Activated effector memory CD4-positive, alpha-beta T cell treated with Interleukin-2 at 50 U/mL for 16 hours (primary cell): ENCODE data around the gene RILPL1.
"Not testable (repeated sequence)": the region's sequence is repeated elsewhere in the genome, so short reads cannot be mapped to it uniquely, and the experiment has no call there.

Source experiments
- DNase-seq: peaks from one replicate; pipeline ENCODE4 v3.0.0-alpha.2; 2020

Gene RILPL1, protein sequence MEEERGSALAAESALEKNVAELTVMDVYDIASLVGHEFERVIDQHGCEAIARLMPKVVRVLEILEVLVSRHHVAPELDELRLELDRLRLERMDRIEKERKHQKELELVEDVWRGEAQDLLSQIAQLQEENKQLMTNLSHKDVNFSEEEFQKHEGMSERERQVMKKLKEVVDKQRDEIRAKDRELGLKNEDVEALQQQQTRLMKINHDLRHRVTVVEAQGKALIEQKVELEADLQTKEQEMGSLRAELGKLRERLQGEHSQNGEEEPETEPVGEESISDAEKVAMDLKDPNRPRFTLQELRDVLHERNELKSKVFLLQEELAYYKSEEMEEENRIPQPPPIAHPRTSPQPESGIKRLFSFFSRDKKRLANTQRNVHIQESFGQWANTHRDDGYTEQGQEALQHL

DNA sequence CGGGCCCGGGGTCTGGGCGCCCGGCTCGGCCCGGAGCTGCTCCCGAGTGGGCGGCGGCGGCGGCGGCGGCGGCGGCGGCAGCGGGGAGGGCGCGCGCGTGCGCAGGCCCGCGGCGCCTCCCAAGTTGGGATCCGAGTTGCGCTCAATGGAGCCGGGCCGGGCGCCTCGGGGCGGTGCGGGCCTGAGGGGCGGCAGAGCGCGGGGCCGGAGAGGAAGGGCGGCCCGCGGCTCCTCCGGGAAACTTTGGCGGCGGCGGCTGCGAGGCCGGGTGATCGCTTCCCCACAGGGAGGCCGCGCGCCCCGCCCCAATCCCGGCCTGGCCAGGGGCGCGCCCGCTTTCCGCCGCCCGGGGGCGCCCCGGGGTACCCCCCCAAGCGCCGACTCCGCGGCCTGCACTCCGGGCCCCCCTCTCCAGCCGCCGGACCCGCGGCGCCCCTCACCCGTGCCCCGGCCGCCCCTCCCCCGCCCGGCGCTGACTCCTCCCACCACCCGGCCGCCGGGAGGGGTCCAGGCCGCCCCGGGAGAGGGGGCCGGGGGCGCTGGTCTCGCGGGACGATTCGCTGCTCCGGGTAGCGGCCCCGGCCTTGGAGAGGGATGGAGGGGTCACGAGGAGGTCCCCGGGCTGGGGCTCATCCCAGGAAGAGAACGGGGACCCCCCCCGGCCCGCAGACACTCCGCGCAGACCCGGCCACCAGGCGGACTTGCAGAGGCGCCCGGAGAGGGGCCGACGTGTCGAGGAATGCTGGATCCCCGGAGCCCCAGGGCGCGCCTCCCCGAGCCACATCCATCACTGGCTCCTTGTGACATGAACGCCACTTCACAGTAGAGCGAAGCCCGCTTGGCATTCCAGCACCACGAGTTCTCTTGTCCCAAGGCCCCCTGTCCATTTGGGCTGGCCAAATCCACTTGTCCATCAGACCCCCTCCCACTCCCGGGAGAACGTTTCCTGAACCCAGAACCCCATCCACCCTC, at the start of gene RILPL1:
Gene RILPL1 (minus strand): TSS at position 48 of the 972 bp plus-strand sequence. CDS start 237 bp downstream, outside the sequence.
- DNase-seq: peak; percentile 22

DNA sequence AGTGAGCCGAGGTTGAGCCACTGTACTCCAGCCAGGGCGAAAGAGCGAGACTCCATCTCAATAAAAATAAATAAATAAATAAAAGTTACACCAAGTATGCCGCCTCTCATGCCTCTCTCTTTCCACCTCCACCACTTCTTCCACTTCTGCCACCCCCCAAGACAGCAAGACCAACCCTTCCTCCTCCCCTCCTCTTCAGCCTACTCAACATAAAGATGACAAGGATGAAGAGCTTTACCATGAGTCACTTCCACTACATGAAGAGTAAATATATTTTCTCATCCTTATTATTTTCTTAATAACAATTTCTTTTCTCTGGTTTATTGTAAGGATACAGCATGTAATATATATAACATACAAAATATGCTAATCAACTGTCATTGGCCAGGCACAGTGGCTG, 47.3 kb upstream of the RILPL1 start:
- no peak for DNase-seq

DNA sequence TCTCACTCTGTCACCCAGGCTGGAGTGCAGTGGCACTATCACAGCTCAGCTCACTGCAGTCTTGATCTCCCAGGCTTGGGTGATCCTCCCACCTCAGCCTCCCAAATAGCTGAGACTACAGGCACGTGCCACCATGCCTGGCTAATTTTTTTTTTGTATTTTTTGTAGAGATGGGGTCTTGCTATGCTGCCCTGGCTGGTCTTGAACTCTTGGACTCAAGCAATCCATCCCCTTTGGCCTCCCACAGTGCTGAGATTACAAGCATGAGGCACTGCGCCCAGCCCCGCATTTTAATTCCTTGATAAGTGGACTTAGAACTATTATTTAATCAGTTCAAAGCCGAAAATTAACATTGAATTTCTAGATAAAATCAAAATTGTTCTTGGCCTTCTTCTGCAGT, 45.3 kb upstream of the RILPL1 start:
- DNase-seq: not testable (repeated sequence)

DNA sequence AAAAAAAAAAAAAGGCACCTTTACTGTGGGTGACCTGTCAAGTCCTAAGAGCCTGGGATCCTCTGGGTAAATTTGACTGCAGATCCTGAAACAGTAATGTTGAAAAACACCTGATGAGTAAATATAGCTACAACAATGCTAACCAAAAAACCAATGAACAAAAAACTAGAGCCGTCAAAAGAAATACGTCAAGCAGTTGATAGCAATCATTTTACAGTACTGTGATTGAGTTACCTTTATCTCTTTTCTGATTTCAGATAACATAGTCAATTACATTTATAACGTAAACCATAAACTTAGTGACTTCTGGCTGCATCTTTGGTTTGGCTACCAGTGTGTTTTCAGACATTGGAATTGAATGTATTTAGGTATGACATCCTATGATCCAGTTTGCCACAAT, 44.7 kb upstream of the RILPL1 start:
- DNase-seq: no peak

DNA sequence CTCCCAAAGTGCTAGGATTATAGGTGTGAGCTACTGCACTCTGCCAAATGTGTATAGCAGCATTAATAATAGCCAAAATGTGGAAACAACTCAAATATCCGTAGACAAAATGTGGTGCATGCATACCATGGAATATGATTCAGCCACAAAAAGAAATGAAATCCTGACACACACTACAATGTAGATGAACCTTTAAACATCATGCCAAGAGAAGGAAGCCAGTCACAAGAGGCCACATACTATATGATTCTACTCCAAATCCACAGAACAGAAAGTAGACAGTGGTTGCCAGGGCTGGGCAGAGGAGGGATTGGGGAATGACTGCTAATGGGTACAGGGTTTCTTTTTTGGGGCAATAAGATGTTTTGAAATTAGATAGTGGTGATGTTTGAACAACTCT, 43.1 kb upstream of the RILPL1 start:
- no peak for DNase-seq

DNA sequence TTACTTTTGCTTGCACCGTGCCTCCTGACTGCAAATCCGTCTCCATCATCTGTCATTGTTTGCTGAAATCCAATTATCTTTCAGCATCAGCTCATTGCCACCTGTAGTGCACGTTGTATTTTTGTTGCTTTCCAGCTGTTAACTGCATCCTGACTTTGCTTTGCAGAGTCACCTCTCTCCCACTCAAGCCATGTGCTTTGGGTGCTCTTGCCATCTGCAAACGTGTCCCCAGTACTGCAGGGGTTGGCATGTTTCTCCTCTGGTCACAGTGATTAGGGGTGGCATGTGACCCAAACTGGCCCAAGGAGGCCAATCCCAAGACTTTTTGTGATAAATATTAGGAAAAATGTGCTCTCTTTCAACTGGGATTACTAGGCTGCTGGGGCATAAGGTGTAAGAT, 40.4 kb upstream of the RILPL1 start:
- no peak for DNase-seq

DNA sequence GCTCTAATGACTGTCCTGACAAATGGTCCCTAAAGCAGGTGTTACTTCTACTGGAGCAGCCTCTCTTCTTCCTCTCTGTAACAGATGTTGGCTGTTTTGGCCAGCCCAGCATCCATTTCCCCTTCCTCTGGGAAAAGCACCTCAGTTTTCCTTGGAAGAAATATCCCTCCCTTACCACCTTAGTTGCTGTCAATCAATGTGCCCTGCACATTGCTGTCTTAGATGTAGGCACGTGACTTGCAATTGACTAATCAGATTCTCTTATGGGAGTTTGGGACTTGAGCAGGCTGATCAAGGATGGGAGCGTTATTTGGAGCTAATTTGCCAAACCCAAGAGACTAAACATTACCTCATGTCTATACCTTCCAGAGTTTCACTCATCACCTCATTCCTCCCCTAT, 38.9 kb upstream of the RILPL1 start:
- no peak for DNase-seq

DNA sequence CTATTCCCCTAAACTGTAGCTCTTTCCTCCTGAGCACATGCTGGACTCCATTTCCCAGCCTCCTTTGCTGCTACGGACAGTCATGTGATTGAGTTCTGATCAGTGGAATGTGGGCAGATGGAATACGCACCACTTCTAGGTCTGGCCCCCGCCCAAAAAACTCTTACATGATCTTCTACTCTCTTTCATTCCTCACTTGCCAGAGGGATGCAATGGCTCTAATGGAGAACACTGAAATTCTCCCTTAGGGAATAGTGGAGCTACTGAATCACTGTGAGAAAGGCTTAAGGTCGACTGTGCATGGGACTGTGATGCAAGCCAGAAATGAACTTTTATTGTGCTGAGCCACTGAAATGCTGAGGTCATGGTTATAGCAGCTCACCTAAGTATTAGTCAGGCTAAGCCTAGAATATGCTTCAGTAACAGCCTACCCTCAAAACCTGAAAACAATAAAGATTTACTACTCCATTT, 37.9 kb upstream of the RILPL1 start:
- no peak for DNase-seq

DNA sequence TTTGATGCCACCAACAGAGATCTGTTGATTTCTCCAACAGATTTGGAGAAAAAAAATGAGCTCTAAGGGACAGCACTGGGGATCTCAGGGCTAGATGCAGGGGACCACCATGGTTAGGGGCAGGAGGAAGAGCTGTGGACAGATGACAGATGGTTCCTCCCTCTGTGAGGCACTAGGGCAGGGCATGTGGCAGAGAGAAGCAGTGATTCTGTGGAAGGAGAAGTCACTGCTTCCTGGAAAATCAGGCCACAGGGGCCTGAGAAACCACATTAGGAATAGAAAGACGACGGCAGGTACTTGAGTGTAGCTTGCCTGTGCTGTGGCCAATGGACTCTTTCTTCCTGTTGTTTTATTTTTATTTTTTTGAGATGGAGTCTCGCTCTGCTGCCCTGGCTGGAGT, 25.9 kb upstream of the RILPL1 start:
- no peak for DNase-seq

DNA sequence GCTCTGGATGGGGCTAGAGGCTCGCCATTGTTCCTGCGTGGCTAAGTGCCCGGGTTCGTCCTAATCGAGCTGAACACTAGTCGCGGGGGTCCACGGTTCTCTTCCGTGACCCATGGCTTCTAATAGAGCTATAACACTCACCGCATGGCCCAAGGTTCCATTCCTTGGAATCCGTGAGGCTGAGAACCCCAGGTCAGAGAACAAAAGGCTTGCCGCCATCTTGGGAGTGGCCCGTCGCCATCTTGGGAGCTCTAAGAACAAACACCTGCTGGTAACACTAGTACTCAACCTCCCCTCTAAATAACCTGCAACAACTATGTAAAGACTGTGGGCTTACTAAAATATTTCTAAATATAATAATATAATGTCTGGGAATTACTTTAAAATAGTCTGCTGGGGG, 25.0 kb upstream of the RILPL1 start:
- DNase-seq: not testable (repeated sequence)

DNA sequence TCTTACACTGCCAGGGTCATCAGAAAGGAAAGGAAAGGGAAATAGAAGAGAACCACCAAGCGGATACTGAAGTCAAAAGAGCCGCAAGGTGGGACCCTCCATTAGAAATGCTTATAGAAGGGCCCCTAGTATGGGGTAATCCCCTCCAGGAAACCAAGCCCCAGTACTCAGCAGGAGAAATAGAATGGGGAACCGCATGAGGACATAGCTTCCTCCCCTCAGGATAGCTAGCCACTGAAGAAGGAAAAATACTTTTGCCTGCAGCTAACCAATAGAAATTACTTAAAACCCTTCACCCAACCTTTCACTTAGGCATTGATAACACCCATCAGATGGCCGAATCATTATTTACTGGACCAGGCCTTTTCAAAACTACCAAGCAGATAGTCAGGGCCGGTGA, 21.3 kb upstream of the RILPL1 start:
- not testable (repeated sequence) for DNase-seq

DNA sequence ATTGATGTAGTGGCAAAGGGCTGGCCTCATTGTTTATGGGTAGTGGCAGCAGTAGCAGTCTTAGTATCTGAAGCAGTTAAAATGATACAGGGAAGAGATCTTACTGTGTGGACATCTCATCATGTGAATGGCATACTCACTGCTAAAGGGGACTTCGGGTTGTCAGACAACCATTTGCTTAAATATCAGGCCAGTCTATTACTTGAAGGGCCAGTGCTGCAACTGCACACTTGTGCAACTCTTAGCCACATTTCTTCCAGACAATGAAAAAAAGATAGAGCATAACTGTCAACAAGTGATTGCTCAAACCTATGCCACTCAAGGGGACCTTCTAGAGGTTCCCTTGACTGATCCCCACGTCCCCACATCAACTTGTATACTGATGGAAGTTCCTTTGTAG, 20.6 kb upstream of the RILPL1 start:
- DNase-seq: not testable (repeated sequence)

DNA sequence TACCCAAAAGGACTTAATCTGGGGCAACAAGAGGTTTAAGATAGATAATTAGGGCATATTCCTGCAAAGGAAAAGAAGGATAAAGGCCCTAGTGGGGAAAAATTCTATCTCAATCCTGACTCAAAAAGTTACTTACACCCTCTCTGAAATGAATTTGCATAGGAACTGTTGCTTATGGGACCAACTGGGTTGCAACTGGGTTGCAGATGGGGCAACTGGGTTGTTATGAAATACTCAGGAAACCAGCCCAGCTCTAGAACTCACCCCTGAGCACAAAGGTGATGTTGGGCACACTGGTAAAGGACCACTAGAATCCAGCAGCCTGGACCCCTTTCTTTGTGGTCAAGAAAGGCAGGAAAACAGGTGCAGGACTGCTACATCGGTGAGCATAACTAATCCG, 17.2 kb upstream of the RILPL1 start:
- no peak for DNase-seq

DNA sequence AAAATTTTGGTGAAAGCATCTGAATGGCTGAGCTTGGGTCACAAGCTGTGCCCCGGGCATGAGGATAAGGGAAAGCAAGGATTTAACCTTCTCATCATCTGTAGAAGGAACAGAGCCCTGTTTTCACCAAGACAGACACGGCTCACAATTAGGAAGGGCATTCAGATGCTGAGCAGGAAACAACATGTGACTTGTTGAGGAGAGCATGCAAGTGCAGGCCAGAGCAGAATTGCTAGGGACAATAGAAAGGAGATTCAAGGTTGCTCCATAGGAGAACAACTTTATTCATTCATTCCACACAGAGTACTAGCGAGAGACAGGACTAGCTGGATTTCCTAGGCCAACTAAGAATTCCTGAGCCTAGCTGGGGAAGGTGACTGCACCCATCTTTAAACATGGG, 14.6 kb upstream of the RILPL1 start:
- no peak for DNase-seq

DNA sequence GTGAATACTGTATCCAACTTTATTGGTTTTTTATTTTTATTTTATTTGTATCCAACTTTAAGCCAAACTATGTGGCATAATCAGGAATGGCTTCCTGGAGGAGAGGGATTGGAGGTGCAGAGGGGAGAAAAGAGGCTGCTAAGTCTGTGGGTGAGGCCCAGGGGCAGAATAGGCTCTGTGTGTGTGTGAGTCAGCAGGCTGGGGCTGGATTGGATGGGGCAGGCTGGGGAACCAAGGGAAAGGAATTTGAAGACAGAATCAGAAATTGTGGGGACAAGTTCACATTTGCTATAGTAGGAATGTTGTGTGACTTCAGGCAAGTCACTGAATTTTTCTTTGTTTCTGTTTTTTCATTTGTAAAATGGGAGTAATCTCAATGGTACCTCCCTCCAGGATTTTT, 12.8 kb upstream of the RILPL1 start:
- no peak for DNase-seq

DNA sequence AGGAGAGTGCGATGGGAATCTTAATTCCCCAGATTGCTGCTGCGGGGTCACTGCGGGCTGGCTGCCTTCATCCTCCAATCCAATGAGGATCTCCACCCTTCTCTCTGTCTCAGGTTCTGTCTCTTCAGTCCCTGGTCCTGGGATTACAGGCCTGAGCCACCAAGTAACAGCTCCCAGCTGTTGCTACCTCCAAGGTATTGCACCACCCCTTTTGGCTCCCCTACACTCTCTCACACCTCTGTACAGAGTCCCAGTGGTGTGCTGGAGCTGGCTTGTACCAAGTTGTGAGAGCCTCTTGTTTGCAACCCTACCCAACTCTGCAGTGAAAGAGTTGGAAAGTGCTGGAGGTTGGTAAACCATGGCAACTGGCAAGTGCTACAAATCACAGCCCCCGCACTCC, 10.0 kb upstream of the RILPL1 start:
- DNase-seq: no peak

DNA sequence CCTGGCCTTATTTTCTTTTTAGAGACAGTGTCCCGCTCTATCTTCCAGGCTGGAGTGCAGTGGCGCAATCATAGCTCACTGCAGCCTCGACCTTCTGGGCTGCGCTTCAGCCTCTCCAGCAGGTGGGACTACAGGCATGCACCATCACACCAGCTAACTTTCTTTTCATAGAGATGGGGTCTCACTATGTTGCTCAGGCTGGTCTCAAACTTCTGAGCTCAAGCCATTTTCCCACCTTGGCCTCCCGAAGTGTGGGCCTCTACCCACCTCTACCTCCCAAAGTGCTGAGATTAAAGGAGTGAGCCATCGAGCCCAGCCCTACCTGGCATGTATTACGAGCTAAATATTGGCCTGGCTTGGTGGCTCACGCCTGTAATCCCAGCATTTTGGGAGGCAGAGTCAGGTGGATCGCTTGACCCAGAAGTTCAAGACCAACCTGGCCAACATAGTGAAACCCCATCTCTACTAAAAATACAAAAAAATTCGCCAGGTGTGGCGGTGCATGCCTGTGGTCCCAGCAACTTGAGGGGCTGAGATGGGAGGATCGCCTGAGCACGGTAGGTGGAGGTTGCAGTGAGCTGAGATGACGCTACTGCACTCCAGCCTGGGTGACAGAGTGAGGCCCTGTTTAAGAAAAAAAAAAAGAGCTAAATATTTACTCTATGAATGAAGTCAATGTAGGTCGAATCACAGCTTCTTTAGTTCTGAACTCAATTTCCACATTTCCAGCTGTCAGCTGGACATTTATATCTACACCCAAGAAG, 7.6 kb upstream of the RILPL1 start:
- DNase-seq: no peak

DNA sequence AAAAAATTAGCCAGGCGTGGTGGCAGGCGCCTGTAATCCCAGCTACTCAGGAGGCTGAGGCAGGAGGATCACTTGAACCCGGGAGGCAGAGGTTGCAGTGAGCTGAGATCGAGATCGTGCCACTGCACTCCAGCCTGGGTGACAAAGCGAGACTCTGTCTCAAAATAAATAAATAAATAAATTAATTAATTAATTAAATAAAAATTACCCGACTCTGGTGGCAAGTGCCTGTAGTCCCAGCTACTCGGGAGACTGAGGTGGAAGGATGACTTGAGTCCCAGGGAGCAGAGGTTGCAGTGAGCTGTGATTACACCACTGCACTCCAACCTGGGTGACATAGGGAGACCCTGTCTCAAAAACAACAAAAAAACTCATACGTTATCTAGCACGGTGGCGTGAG, 2.4 kb upstream of the RILPL1 start:
- DNase-seq: not testable (repeated sequence)

DNA sequence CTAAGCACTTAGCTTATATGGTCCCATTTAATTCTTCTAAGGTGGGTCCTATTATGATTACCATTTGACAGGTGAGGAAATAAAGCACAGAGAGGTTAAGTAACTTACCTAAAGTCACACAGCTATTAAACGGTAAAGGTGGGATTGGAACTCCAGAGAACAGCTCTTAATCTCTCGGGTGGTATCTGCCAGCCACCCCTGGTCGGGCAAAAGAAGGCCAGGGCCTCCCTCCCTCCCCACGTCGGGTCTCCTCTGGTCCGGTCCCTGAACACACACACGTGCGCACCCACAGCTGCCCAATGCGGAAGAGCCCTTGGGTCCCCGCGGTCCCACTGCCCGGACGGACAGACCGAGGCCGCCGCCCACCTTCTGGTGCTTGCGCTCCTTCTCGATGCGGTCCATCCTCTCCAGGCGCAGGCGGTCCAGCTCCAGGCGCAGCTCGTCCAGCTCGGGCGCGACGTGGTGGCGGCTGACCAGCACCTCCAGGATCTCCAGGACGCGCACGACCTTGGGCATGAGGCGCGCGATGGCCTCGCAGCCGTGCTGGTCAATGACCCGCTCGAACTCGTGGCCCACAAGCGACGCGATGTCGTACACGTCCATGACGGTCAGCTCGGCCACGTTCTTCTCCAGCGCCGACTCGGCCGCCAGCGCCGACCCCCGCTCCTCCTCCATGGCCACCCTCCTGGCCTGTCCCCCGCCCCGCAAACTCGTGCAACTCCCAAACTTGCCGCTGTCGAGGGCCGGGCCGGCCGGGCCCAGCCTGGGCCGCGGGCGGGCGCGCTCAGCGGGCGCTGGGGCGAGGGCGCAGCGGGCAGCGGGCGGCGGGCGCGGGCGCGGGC, 490 bp downstream of the RILPL1 start:
- no peak for DNase-seq

DNA sequence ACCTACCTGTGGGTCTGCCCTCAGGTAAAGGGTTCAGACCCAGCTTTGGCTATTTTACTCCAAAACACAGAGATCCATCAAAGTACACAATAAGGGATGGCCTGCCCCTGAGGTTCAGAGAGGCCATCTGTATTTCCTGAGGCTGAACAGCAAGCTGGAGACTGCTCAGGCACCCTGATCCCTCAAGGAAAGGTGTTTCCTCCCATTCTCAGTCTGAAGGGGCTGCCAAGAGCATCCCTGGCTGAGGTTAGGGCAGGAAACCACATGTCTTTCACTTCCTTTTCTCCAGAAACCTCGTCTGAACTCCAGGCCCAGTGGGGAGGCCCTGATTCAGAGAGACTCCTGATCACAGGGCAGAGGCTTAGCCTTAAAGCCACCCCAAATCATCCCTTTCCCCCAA, 1.5 kb downstream of the RILPL1 start:
- DNase-seq: no peak

DNA sequence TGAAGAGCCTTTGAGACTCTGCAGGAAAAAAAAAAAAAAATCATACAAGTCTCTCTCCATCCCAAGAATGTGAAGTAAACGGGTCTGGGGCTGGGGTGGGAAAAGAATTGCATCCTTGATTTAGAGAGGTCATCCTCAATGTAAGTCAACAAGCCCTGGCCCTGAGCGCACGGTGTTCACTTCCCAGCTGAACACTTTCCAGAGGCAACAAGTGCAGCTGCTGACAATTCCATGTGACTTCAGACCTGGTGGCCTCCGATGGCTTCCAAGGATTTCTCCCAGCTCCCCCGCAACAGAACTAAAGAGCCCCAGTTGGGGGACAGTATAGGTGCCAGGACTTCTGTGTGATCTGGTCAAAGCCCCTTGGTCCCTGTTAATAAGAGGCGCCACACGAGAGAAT, 2.4 kb downstream of the RILPL1 start:
- no peak for DNase-seq

DNA sequence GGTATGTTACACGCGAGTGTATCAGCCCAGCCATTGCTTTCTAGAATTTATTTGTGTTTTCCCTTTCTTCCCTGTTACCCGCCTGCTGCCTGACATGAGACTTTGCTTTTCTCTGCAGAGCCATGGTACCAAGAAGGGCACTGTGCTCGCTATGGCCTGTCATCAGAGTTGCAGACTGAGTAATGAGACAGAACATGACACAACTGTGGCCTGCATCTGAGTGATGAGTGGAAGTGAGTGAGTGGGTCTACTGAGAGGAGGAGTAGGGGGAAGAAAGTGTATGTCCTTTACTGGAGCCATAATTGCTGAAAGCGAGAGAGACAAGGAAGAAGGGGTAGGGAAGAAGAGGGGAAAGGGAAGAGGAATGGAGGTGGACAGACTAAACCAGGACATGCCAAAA, 2.9 kb downstream of the RILPL1 start:
- no peak for DNase-seq
